Measurements from ENCODE around the gene BTBD17.

BTBD17 gene

DNA sequence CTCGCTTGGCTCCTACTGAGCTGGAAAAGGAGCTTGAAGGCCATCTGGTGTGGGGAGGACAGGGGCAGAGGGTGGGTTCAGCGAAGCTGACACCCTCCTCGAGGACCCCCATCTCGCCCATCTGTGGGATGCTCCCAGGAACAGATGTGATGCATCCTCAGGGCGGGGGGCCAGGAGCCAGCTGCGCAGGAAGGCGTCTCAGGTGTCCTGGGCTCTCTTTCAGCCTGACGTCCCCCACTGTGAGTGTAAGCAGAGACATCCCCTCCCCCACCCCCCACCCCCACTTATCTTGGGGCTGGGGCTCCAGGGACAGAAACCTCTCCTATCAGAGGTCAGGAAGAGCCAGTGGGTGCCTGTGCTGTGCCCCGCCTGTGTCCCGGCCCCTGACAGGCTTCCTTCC is 19.4 kb downstream of the BTBD17 start:
- DNase-seq: no peak
- intact Hi-C loops (cut with DNase I): no loop called here

GRCh38 chr17:74340470-74341023 is 21.1 kb downstream of the BTBD17 start:
- intact Hi-C loops (cut with DNase I): no loop called here
- DNase-seq: peak in 7 of 10 donors; percentile 44 to 95 (median 69)

DNA sequence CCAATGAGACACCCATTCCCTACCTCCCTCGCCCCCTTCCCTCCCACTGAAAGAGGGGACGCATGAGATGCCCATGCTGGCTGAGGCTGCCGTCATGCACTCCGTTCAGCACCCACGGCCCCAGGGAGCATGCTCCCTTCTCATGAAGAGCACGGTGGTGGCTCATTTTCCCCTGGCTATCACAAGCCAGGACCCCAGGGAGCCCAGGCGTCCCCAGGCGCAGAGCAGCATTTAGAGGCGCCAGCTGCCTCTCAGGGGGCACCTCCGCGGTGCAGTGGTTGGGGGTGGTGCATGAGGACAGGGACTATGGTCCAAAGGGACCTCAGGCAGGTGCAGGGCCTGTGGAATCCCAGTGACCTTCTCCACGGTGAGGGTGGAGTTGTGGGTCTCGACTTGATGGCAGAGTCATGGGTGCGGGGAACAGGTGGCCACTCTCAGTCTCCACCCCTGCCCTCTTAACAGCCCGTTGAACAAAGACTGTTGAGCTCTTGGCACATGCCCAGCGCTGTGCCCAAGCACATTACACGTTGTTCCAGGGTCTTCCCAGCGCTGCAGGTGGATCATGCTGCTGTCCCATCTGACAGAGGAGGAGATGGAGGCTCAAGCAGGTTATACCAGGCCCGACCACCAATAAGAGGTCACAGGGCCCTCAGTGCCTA is 22.0 kb downstream of the BTBD17 start:
- no peak for DNase-seq
- intact Hi-C loops (cut with DNase I): no loop called here

- intact Hi-C loops (cut with DNase I): no loop called here
- peak in 8 of 10 donors; percentile 55 to 96 (median 76) for DNase-seq
Measured at GRCh38 chr17:74337834-74338500, 23.7 kb downstream of the BTBD17 start.

- DNase-seq: no peak
- intact Hi-C loops (cut with DNase I): no loop called here
Measured at GRCh38 chr17:74336307-74336706, 25.4 kb downstream of the BTBD17 start.

GRCh38 chr17:74335529-74336062 is 26.1 kb downstream of the BTBD17 start:
- DNase-seq: no peak
- intact Hi-C loops (cut with DNase I): no loop called here

DNA sequence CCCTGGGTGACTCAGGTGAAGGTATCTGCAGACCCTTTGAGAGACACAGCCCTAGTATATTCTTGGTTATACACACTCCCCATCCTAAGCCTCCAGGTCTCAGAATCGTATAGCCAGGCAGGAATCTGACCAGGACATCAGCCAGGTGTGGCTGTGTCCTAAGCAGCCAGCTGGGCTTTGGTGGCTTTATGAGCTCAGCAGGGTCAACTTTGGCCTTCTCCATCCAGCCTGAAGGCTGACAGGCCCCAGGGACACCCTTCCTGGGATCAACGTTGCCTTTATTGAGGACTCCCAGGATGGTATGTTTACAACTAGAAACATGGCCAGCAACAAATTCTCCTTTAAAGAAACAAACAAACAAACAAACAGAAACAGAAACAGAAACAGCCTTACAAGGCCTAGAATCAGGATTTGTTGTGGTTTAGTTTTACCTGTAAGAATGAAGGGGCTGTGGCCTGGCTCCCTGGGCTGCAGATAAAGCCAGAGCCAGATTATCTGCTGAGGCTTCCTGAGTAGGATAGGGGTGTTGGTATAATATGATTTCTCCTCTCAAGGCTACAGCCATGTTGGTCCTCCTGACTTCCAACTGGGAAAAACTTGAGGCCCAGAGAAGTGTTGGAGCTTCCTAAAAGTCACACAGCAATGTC is 27.2 kb downstream of the BTBD17 start:
- no peak for DNase-seq
- intact Hi-C loops (cut with DNase I): no loop called here

DNA sequence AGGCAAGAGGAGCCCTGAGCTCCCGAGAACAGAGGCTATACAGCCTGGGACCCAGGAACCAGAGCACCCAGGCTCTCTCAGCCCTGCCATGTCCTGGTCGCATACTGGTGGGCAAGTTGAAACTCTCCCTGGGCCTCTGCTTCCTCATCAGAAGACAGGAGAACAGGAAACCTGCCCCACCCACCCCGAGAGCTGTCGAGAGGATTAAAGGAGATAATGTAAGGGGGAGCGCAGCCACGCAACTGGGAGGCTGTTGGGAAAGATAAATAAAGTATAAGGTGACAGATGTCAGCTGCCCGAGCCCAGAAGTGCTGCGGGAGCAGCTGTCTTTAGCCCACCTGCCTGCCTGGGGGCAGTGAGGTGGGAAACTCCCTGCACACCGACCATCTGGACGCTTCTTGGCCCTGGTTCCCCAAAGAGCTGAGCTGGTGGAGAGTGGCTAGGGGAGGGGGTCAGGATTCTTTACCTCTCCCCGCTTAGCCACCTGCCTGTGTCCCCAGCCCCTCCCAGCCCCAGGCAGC is 28.8 kb downstream of the BTBD17 start:
- peak in 1 of 10 donors; percentile 65 for DNase-seq
- intact Hi-C loops (cut with DNase I): no loop called here

DNA sequence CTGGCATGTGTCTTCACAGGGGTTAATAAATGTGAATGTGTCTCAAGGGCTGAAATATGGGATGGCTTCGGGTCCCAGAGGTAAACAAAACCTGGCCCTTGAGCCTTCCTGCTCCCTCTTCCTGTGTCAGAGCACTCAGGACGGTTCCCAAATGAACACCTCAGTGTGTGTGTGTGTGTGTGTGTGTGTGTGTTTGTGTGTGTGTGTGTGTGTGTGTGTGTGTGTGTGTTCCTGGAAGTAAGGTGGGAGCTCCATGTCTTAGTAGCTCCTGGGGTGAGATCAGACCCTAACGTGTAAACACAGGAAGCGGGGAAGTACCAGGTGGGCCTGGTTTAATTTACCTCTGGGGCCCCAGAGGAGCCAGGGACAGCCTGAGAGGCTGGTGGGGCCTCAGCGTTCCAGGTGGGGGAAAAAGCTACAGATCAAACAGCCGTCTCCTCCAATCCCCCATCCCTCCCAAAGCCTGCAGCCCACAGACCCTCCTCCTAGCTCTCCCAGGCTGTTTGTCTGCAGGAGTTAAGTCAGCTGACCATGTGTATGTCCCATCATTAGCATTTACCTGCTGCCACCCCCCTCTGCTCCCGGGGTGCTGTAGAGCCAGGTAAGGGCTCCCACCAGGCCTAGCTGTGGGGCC is 29.5 kb downstream of the BTBD17 start:
- no peak for DNase-seq
- intact Hi-C loops (cut with DNase I): no loop called here

GRCh38 chr17:74330446-74330845 is 31.2 kb downstream of the BTBD17 start:
- peak in 7 of 10 donors; percentile 54 to 91 (median 76) for DNase-seq
- intact Hi-C loops (cut with DNase I): no loop called here

DNA sequence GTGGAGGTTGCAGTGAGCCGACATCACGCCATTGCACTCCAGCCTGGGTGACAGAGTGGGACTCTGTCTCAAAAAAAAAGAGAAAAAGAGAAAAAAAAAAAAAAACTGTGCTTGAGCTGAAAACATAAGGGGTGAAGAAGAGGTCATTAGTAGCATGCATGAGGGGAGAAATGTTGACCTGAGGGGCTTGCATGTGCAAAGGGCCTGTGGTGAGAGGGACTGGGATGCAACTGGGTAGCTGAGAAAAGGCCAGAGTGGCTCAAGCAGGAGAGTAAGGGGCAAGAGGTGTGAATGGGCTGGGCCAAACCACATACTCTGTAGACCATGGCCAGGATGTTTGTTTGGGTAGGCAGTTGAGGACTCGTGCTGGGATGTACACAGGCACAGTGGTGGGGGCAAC is 32.3 kb downstream of the BTBD17 start:
- no peak for DNase-seq
- intact Hi-C loops (cut with DNase I): loop anchor here (5.0 kb wide), 1 partner anchor 33 kb away; the partner anchor contains the start of gene BTBD17

- DNase-seq: no peak
- intact Hi-C loops (cut with DNase I): loop anchor here (5.0 kb wide), 1 partner anchor 34 kb away; the partner anchor contains the start of gene BTBD17
Measured at GRCh38 chr17:74328487-74328886, 33.2 kb downstream of the BTBD17 start.

DNA sequence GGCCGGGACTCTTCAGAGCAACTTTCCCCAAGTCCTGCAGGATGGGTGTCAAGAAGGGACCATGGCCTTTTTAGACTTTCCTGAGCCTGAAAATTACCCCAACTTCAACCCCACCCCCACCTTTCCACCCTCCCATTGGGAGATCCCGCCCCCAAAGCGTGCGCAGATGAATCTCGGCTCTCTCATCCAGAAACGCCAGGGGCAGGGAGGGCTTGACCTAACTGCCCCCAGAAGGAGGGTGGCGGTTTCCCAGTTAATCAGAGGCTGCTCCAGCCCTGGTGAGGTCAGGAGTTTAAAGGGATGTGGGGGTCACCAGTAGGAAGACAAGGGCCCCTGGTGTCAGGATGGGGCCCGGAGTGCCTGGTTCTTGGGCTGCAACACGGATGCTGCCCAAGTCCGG is 35.2 kb downstream of the BTBD17 start:
- DNase-seq: no peak
- intact Hi-C loops (cut with DNase I): loop anchor here (5.0 kb wide), 1 partner anchor 36 kb away; the partner anchor contains the start of gene BTBD17

DNA sequence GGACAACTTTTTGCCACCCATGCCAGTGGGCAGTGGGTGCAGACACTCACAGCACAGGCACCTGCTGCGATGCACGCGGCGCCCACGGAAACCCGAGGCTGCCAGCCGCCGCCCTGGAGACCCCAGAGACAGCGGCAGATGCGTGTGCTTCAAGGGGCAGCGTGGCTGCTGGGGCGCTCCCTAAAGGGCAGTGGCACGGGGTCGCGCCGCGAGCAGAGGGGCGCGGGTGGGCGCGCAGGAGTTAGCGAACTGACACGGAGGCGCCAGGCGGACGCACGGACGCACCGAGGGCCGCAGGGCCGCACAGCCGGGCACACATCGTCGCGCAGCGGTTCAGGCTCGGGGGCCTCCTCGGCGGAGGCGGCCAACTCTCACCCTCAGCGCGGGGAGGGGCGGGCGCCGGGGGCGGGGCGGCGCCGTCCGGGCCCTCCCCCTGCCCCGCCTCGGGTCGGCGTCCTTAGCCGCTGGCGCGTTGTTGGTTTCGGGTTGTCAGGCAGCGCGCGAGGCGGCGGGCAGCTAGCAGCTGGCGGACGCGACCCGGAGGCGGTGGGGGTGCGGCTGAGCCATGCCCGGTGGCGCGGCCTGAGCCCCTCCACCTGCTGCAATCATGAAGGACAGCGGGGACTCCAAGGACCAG is 35.8 kb downstream of the BTBD17 start, which contains the start of gene KIF19:
Gene KIF19, plus strand, starts transcription at position 484 of the 637 bp plus-strand sequence. Its CDS starts 124 bp downstream, at position 608.
- DNase-seq: peak in 7 of 10 donors; percentile 33 to 93 (median 53)
- intact Hi-C loops (cut with DNase I): loop anchor here (5.0 kb wide), 1 partner anchor 36 kb away; the partner anchor contains the start of gene BTBD17

DNA sequence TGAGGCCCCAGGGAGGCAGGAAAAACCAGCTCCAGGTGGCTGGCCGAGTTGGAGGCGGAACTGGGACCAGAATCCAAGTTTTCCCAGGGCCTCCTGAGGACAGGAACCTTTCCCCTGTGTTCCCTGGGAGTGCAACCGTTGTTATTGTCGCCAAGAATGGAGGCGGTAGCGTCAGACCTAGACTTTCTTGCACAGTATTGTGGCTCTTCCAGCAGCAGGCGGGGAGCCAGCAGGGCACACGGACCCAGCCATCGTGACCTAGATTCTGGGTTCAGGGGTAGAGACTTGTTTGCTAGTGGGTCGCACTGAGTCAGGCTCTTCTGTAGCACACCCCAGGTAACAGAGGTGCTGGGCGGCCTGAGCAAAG is 36.3 kb downstream of the BTBD17 start:
- DNase-seq: no peak
- intact Hi-C loops (cut with DNase I): loop anchor here (5.0 kb wide), 1 partner anchor 37 kb away; the partner anchor contains the start of gene BTBD17

- no peak for DNase-seq
- intact Hi-C loops (cut with DNase I): no loop called here
Measured at GRCh38 chr17:74324521-74324920, 37.1 kb downstream of the BTBD17 start.

DNA sequence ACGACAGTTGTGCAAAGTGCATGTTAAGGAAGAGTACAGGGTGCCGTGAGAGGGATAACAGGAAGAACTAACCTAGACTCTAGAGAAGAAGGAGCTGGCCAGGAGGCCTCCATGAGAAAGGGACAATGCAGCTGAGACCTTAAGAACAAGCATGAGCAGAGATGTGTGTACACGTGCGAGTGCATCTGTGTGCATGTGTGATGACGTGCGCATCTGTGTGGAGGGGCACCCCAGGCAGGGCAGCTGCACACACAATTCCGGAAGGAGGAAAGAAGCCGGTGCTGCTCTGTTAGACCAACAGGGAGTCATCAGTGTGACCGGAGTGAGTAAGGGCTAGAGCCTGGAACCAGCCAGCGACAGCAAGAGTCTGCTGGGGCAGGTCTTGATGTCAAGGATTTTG is 43.3 kb downstream of the BTBD17 start:
- intact Hi-C loops (cut with DNase I): loop anchor here (5.0 kb wide), 1 partner anchor 39 kb away; no protein-coding TSS in a partner anchor
- DNase-seq: no peak

- no peak for DNase-seq
- intact Hi-C loops (cut with DNase I): loop anchor here (5.0 kb wide), 1 partner anchor 40 kb away; no protein-coding TSS in a partner anchor
Measured at GRCh38 chr17:74317071-74317470, 44.6 kb downstream of the BTBD17 start.

GRCh38 chr17:74316220-74316619 is 45.4 kb downstream of the BTBD17 start:
- intact Hi-C loops (cut with DNase I): loop anchor here (5.0 kb wide), 1 partner anchor 41 kb away; no protein-coding TSS in a partner anchor

More at GRCh38 chr17:74316220-74316619, 45.4 kb downstream of the BTBD17 start:
- DNase-seq: no peak
